ENCODE results near the gene CENPB. TPM values are rescaled to one million over a fixed set of nuclear protein-coding genes. Genes with fewer than 3 reads are reported as not detected.

The CENPB gene
- polyA plus RNA-seq, 1 donor from 2014 or later: 37.9 TPM

GRCh38 chr20:3755269-3755668 is 31.3 kb downstream of the CENPB start:
- no peak for TF ChIP-seq RAD21 (conservative IDR thresholded peaks at IDR 0.05)
- no peak for TF ChIP-seq SMC3 (conservative IDR thresholded peaks at IDR 0.05; ENCODE audit: poor library complexity)
- TF ChIP-seq TAF1 (IDR thresholded peaks at IDR 0.05; ENCODE audit: low read depth): no peak
- TF ChIP-seq MXI1 (conservative IDR thresholded peaks at IDR 0.05; ENCODE audit: poor library complexity, severe bottlenecking): no peak
- no peak for TF ChIP-seq POLR2AphosphoS5 (IDR thresholded peaks at IDR 0.05)
- no peak for TF ChIP-seq EZH2 (IDR thresholded peaks at IDR 0.05; ENCODE audit: borderline replicate concordance, insufficient read depth, low read length, poor library complexity, severe bottlenecking)
- no peak for TF ChIP-seq EP300 (conservative IDR thresholded peaks at IDR 0.05; ENCODE audit: poor library complexity, severe bottlenecking)
- TF ChIP-seq REST (IDR thresholded peaks at IDR 0.05; ENCODE audit: borderline replicate concordance): no peak
- no peak for TF ChIP-seq CTCF (IDR thresholded peaks at IDR 0.05; ENCODE audit: poor library complexity, severe bottlenecking)
- H3K4me3 ChIP-seq (ENCODE audit: low read length): no peak overlapping the region
- H3F3A ChIP-seq (ENCODE audit: insufficient read depth, low read length, poor library complexity, severe bottlenecking): no peaks in the 10 kb centered on the region
- H2AFZ ChIP-seq (ENCODE audit: low read depth, low read length): no peak overlapping the region
- H4K20me1 ChIP-seq (ENCODE audit: insufficient read depth): no peaks in the 10 kb centered on the region
- no peak overlapping the region for H3K9ac ChIP-seq (ENCODE audit: low read length)
- no peaks in the 10 kb centered on the region for H3K9me2 ChIP-seq (ENCODE audit: insufficient read depth, low read length)
- no peaks in the 10 kb centered on the region for H3K36me3 ChIP-seq (ENCODE audit: insufficient read depth, low read length)
- no peak overlapping the region for H3K27ac ChIP-seq (ENCODE audit: low read length)
- no peaks in the 10 kb centered on the region for H3K9me3 ChIP-seq (ENCODE audit: low read length)
- no peaks in the 10 kb centered on the region for H3K79me2 ChIP-seq (replicated peaks; ENCODE audit: insufficient read depth, low read length)
- peaks cover 22% of the 10 kb centered on the region for H3K27me3 ChIP-seq (ENCODE audit: insufficient read depth, low read depth, low read length)
- no peak overlapping the region for H3K4me2 ChIP-seq (ENCODE audit: low read length)

GRCh38 chr20:3754276-3754630 is 32.3 kb downstream of the CENPB start:
- H3K9ac ChIP-seq (ENCODE audit: low read length): no peak overlapping the region
- no peaks in the 10 kb centered on the region for H3K9me2 ChIP-seq (ENCODE audit: insufficient read depth, low read length)
- H3K27ac ChIP-seq (ENCODE audit: low read length): no peak overlapping the region
- H3K36me3 ChIP-seq (ENCODE audit: insufficient read depth, low read length): no peaks in the 10 kb centered on the region
- H3K79me2 ChIP-seq (replicated peaks; ENCODE audit: insufficient read depth, low read length): no peaks in the 10 kb centered on the region
- peaks cover 33% of the 10 kb centered on the region for H3K27me3 ChIP-seq (ENCODE audit: insufficient read depth, low read depth, low read length)
- H3F3A ChIP-seq (ENCODE audit: insufficient read depth, low read length, poor library complexity, severe bottlenecking): no peaks in the 10 kb centered on the region
- no peak overlapping the region for H3K4me3 ChIP-seq (ENCODE audit: low read length)
- no peaks in the 10 kb centered on the region for H4K20me1 ChIP-seq (ENCODE audit: insufficient read depth)
- no peak overlapping the region for H3K4me2 ChIP-seq (ENCODE audit: low read length)
- H3K9me3 ChIP-seq (ENCODE audit: low read length): no peaks in the 10 kb centered on the region
- TF ChIP-seq EZH2 (IDR thresholded peaks at IDR 0.05; ENCODE audit: borderline replicate concordance, insufficient read depth, low read length, poor library complexity, severe bottlenecking) (no peak), CTCF (IDR thresholded peaks at IDR 0.05; ENCODE audit: poor library complexity, severe bottlenecking) (no peak), SMC3 (conservative IDR thresholded peaks at IDR 0.05; ENCODE audit: poor library complexity) (no peak), REST (IDR thresholded peaks at IDR 0.05; ENCODE audit: borderline replicate concordance) (no peak), MXI1 (conservative IDR thresholded peaks at IDR 0.05; ENCODE audit: poor library complexity, severe bottlenecking) (no peak), POLR2AphosphoS5 (IDR thresholded peaks at IDR 0.05) (no peak), RAD21 (conservative IDR thresholded peaks at IDR 0.05) (no peak), EP300 (conservative IDR thresholded peaks at IDR 0.05; ENCODE audit: poor library complexity, severe bottlenecking) (no peak), TAF1 (IDR thresholded peaks at IDR 0.05; ENCODE audit: low read depth) (no peak)
- H2AFZ ChIP-seq (ENCODE audit: low read depth, low read length): no peak overlapping the region

Measured in neural cell (in vitro differentiated cells).